Neutrophil (primary cell): ENCODE results near the gene CD40LG.

ENCODE experiments used
- H3K27ac ChIP-seq: fragments of 200-600 bp; sonication (generic); 2 replicates; pipeline ENCODE4 v1.5.1; 2016; ENCODE audit warnings: mild to moderate bottlenecking, moderate library complexity
- H3K27me3 ChIP-seq: fragments of 200-600 bp; sonication (generic); 2 replicates; pipeline ENCODE4 v1.6.0; 2016; ENCODE audit warnings: mild to moderate bottlenecking
- H3K36me3 ChIP-seq: fragments of 200-600 bp; sonication (generic); 2 replicates; pipeline ENCODE4 v1.5.1; 2017
- H3K4me1 ChIP-seq, 2 experiments: fragments of 200-600 bp in 1 of 2; sonication (generic) in 1 of 2; 1 replicate in 1 of 2; 2 replicates in 1 of 2; pipeline versions ENCODE4 v1.5.1 to v1.6.1; 2013 to 2016; ENCODE audit warnings: low read depth in 1 of 2, low read length in 1 of 2, mild to moderate bottlenecking in 1 of 2, moderate library complexity in 1 of 2; ENCODE audit not compliant: control insufficient read depth in 1 of 2, insufficient read depth in 1 of 2
- H3K4me3 ChIP-seq, 2 experiments: fragments of 200-600 bp in 1 of 2; sonication (generic) in 1 of 2; 1 replicate in 1 of 2; 2 replicates in 1 of 2; pipeline ENCODE4 v1.5.1; 2013 to 2016; ENCODE audit warnings: low read depth in 1 of 2, low read length in 1 of 2, mild to moderate bottlenecking in 1 of 2, moderate library complexity in 1 of 2
- H3K9me3 ChIP-seq: fragments of 200-600 bp; sonication (generic); 2 replicates; pipeline ENCODE4 v1.5.1; 2016
- CTCF ChIP-seq: fragments of 200-600 bp; sonication (generic); IDR thresholded peaks from 2 replicates; pipeline ENCODE4 v1.5.1; 2016; ENCODE audit warnings: antibody characterized with exemption

The CD40LG gene

GRCh38 chrX:136659174-136659573 is 11.2 kb downstream of the CD40LG start:
- H3K27ac ChIP-seq = no peak overlapping the region

DNA sequence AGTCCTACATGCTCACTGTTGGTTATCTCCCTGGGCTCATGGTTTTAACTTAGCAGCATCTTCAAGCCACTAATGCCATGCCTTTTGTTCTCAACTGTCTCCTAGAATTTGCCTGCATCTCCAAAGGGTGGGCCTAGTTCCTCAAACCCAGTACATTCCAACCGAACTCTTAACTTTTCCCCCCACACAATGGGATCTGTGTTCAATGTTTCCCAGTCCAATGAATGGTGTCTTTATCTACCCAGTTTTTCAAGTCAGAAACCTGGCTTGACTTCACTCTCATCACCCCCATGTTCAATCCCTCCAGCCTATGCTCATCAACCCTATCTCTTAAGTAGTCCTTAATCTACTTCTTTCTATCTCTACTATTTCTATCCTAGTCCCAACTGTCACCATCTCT is 12.9 kb downstream of the CD40LG start:
- peaks cover 16% of the 10 kb centered on the region for H3K36me3 ChIP-seq
- peaks cover 0 to 3% of the 10 kb centered on the region in 2 experiments for H3K4me1 ChIP-seq
- no peaks in the 10 kb centered on the region for H3K27me3 ChIP-seq
- TF ChIP-seq CTCF = no peak
- no peak overlapping the region for H3K27ac ChIP-seq
- H3K9me3 ChIP-seq = no peaks in the 10 kb centered on the region
- H3K4me3 ChIP-seq = no peak overlapping the region

More at GRCh38 chrX:136659174-136659573, 11.2 kb downstream of the CD40LG start:
- TF ChIP-seq CTCF = no peak
- Histone ChIP-seq H3K9me3 (no peaks in the 10 kb centered on the region), H3K4me3 (no peak overlapping the region), H3K4me1 (no peaks in the 10 kb centered on the region), H3K36me3 (peaks cover 8% of the 10 kb centered on the region), H3K27me3 (no peaks in the 10 kb centered on the region)

- Histone ChIP-seq H3K27me3 (no peaks in the 10 kb centered on the region), H3K27ac (no peak overlapping the region), H3K36me3 (peaks cover 25% of the 10 kb centered on the region), H3K4me3 (no peak overlapping the region), H3K9me3 (no peaks in the 10 kb centered on the region), H3K4me1 (peaks cover 4 to 8% of the 10 kb centered on the region in 2 experiments)
- TF ChIP-seq CTCF = no peak
Observed at GRCh38 chrX:136662104-136662503, 14.1 kb downstream of the CD40LG start.

DNA sequence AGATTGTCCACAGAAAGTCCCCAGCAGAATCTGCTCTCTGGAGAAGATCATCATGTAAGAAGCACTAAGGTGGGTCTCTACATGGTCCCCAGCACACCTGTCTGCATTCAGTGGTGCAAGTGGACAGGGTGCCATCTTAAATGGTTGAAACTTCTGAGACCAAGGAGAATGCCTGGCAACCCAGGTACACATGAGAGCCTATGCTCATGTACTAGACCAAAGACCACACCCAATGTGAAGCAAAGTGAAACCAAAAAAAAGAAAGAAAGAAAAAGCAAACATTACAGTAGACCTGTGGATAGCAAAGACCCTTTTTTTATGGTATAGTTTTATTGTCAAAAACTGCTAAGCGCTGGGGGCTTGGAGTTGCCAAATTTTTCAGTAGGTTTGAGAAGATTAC is 15.0 kb downstream of the CD40LG start:
- Histone ChIP-seq H3K4me1 (peaks cover 4 to 8% of the 10 kb centered on the region in 2 experiments), H3K36me3 (peaks cover 34% of the 10 kb centered on the region), H3K27me3 (no peaks in the 10 kb centered on the region), H3K4me3 (no peak overlapping the region), H3K27ac (no peak overlapping the region), H3K9me3 (no peaks in the 10 kb centered on the region)
- TF ChIP-seq CTCF = no peak

- Histone ChIP-seq H3K27me3 (no peaks in the 10 kb centered on the region), H3K27ac (peak overlapping the region; percentile 69), H3K4me1 (peaks cover 4 to 8% of the 10 kb centered on the region in 2 experiments), H3K36me3 (peaks cover 50% of the 10 kb centered on the region), H3K4me3 (no peak overlapping the region), H3K9me3 (no peaks in the 10 kb centered on the region)
- no peak for TF ChIP-seq CTCF
Observed at GRCh38 chrX:136665258-136665900, 17.4 kb downstream of the CD40LG start.
